ENCODE data around the gene ERICH6B.

Gene ERICH6B

DNA sequence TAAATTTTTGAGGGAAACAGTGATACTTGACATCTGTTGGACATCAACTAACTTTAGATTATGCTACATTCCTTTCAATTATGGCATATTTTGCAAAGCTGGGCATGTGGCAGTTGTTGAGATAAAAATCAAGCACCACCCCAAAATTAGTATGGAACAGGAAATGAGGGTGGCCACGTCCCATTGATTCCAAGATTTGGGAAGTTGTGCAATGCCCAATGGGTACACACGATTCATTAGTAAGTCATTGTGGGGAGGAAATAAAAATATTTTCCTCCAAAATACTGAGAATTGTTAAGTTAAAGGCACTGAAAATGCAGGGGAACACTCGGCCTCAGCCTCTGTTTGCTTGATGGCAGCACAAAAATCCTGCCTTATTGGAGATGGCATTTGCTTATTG lies 7.6 kb downstream of the ERICH6B start:
- H3K36me3 ChIP-seq (ENCODE audit: insufficient read depth, insufficient read length, low read length): no peaks in the 10 kb centered on the region
- no peak for DNase-seq (ENCODE audit: low read depth, low spot score)

DNA sequence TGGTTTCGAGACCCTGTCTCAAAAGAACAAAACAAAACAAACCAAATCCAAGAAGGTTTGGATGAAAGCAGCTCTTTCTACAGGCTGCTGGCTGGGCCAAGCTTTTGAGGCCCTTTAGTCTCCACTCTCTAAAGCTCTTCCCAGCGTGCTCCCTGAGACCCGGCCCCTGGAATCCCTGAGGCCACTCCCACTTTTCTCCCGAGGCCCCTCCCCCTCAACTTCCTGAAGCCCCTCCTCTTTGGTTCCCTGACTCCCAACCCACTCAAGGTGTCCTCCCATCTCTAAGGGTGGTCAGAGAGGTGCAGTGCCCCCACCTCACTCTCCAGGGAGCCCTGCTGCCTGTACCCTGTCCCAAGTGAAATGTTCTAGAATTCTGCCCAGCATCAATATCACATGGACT lies 10.6 kb downstream of the ERICH6B start:
- no peaks in the 10 kb centered on the region for H3K4me1 ChIP-seq (ENCODE audit: insufficient read depth, insufficient read length)
- H3K27me3 ChIP-seq (ENCODE audit: insufficient read depth, insufficient read length): no peaks in the 10 kb centered on the region
- no peaks in the 10 kb centered on the region for H3K9me3 ChIP-seq (ENCODE audit: insufficient read depth, low read length)
- H3K9ac ChIP-seq (ENCODE audit: insufficient read length, low read depth): no peak overlapping the region
- no peak for DNase-seq (ENCODE audit: low read depth, low spot score)
- H3K4me3 ChIP-seq (ENCODE audit: insufficient read length, low read depth): no peak overlapping the region
- TF ChIP-seq ZNF274 (IDR thresholded peaks at IDR 0.05; ENCODE audit: low read depth, low read length): no peak
- no peak for TF ChIP-seq SUZ12 (IDR thresholded peaks at IDR 0.05; ENCODE audit: extremely low read depth, insufficient read depth, insufficient read length)
- TF ChIP-seq YY1 (IDR thresholded peaks at IDR 0.05; ENCODE audit: insufficient read depth, insufficient read length): no peak
- H3K36me3 ChIP-seq (ENCODE audit: insufficient read depth, insufficient read length, low read length): no peaks in the 10 kb centered on the region

More for the DNA sequence above, 7.6 kb downstream of the ERICH6B start:
- TF ChIP-seq YY1 (IDR thresholded peaks at IDR 0.05; ENCODE audit: insufficient read depth, insufficient read length) (no peak), SUZ12 (IDR thresholded peaks at IDR 0.05; ENCODE audit: extremely low read depth, insufficient read depth, insufficient read length) (no peak), ZNF274 (IDR thresholded peaks at IDR 0.05; ENCODE audit: low read depth, low read length) (no peak)
- no peak overlapping the region for H3K9ac ChIP-seq (ENCODE audit: insufficient read length, low read depth)
- no peak overlapping the region for H3K4me3 ChIP-seq (ENCODE audit: insufficient read length, low read depth)
- H3K9me3 ChIP-seq (ENCODE audit: insufficient read depth, low read length): no peaks in the 10 kb centered on the region
- no peaks in the 10 kb centered on the region for H3K27me3 ChIP-seq (ENCODE audit: insufficient read depth, insufficient read length)
- H3K4me1 ChIP-seq (ENCODE audit: insufficient read depth, insufficient read length): no peaks in the 10 kb centered on the region

DNA sequence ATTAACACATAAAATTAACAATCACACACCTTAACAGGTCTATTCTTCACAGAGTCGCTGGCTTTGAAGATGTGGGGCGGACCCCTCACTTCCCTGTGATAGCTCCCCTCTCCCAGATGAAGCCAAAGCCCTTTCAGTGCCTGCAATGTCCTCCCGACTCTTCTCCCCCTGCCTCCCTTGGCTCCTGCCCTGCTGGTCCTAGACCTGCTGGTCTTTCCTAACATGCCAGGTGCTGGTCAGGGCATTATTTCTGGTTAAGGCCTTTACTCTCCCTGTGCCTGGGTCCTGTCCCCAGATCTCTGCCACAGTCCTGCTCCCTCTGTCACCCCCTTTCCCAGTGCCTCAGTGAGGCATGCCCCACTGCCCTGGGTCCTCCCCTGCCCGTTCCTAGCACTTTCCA lies 12.2 kb downstream of the ERICH6B start:
- Histone ChIP-seq H3K9ac (ENCODE audit: insufficient read length, low read depth) (no peak overlapping the region), H3K4me1 (ENCODE audit: insufficient read depth, insufficient read length) (no peaks in the 10 kb centered on the region), H3K36me3 (ENCODE audit: insufficient read depth, insufficient read length, low read length) (no peaks in the 10 kb centered on the region), H3K27me3 (ENCODE audit: insufficient read depth, insufficient read length) (no peaks in the 10 kb centered on the region), H3K9me3 (ENCODE audit: insufficient read depth, low read length) (no peaks in the 10 kb centered on the region), H3K4me3 (ENCODE audit: insufficient read length, low read depth) (no peak overlapping the region)
- TF ChIP-seq YY1 (IDR thresholded peaks at IDR 0.05; ENCODE audit: insufficient read depth, insufficient read length) (no peak), ZNF274 (IDR thresholded peaks at IDR 0.05; ENCODE audit: low read depth, low read length) (no peak), SUZ12 (IDR thresholded peaks at IDR 0.05; ENCODE audit: extremely low read depth, insufficient read depth, insufficient read length) (no peak)
- DNase-seq (ENCODE audit: low read depth, low spot score): no peak

DNA sequence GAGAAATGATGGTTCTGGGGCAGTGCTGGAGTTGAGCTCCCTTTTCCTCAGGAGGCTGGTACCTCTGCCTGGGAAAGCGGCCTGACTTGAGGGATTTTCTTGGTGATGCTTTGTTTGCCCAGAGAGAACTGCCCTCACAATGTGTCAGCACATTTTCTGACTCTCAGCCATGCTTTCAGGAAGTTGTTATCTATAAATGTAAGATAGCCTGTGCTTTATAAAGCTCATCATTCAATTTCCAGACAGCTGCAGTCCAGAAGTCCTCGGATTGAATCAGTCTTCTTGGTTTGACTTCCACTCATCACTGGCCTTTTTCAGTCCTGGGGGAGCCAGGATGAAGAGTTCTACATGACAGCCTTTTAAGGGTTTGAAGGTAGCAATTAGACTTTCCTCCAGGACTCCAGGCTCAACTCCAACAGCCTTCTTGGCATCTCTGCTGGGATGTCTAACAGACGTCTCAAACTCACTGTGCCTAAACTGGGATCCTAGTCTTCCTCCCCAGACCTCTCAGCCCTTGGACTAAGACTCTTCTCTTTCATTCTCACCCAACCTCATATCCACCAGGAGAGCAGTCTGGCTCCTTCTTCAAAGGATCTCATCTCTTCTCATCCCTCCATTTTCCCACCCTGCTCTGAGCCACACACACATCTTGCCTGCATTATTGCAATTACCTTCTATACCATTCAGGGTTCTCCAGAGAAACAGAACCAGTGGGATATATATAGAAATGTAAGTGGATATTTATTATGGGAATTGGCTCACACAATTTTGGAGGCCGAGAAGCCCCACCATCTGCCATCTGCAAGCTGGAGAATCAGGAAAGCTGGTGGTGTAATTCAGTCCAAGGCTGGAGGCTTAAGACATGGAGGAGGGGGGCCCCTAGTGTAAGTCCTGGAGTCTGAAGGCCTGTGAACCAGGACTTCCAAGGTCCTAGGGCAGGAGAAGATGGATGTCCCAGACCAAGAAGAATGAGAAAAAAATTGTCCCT lies 13.1 kb downstream of the ERICH6B start:
- Histone ChIP-seq H3K9me3 (ENCODE audit: insufficient read depth, low read length) (no peaks in the 10 kb centered on the region), H3K27me3 (ENCODE audit: insufficient read depth, insufficient read length) (no peaks in the 10 kb centered on the region), H3K4me3 (ENCODE audit: insufficient read length, low read depth) (no peak overlapping the region), H3K9ac (ENCODE audit: insufficient read length, low read depth) (no peak overlapping the region), H3K4me1 (ENCODE audit: insufficient read depth, insufficient read length) (no peaks in the 10 kb centered on the region), H3K36me3 (ENCODE audit: insufficient read depth, insufficient read length, low read length) (no peaks in the 10 kb centered on the region)
- TF ChIP-seq YY1 (IDR thresholded peaks at IDR 0.05; ENCODE audit: insufficient read depth, insufficient read length) (no peak), SUZ12 (IDR thresholded peaks at IDR 0.05; ENCODE audit: extremely low read depth, insufficient read depth, insufficient read length) (no peak), ZNF274 (IDR thresholded peaks at IDR 0.05; ENCODE audit: low read depth, low read length) (no peak)
- no peak for DNase-seq (ENCODE audit: low read depth, low spot score)

DNA sequence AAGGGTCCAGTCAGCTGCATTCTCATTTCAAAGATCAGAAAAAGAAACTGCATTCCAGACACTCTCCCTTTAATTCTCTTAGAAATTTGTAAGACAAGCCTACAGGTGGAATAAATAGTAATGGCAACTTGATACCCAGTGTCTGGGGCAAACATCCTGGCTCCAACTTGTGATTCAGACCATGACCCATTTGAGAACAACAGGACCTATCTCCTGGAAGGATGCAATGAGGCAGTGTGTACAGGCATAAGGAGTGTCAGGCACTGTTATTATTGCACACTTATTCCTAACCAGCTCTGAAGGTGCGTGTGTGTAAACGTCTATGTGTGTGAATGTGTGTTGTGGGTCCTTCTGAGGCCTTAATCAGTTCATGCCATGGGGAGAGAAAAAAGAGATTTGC lies 13.9 kb downstream of the ERICH6B start:
- TF ChIP-seq ZNF274 (IDR thresholded peaks at IDR 0.05; ENCODE audit: low read depth, low read length) (no peak), SUZ12 (IDR thresholded peaks at IDR 0.05; ENCODE audit: extremely low read depth, insufficient read depth, insufficient read length) (no peak), YY1 (IDR thresholded peaks at IDR 0.05; ENCODE audit: insufficient read depth, insufficient read length) (no peak)
- DNase-seq (ENCODE audit: low read depth, low spot score): no peak
- no peak overlapping the region for H3K9ac ChIP-seq (ENCODE audit: insufficient read length, low read depth)
- H3K4me1 ChIP-seq (ENCODE audit: insufficient read depth, insufficient read length): no peaks in the 10 kb centered on the region
- no peaks in the 10 kb centered on the region for H3K9me3 ChIP-seq (ENCODE audit: insufficient read depth, low read length)
- H3K36me3 ChIP-seq (ENCODE audit: insufficient read depth, insufficient read length, low read length): no peaks in the 10 kb centered on the region
- no peaks in the 10 kb centered on the region for H3K27me3 ChIP-seq (ENCODE audit: insufficient read depth, insufficient read length)
- no peak overlapping the region for H3K4me3 ChIP-seq (ENCODE audit: insufficient read length, low read depth)

DNA sequence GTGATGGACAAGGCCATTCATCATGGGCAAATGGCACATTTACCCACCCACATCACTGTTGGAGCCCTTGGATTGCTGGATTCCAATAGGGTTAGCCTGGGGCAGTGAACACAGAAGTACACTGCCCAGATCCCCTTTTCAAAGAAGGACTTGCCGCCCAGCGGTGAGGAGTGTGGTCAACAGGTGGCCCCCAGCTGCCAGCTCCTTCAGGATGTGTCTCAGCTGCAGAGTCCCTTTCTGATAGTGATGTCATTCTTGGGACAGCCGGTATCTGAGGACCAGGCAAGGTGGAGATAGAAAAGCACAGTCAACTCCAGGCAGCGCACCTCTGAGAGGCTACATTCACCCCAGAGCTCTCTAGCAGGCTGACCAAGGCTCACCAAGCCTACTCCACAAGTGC lies 16.9 kb downstream of the ERICH6B start:
- H3K9me3 ChIP-seq (ENCODE audit: insufficient read depth, low read length): no peaks in the 10 kb centered on the region
- TF ChIP-seq SUZ12 (IDR thresholded peaks at IDR 0.05; ENCODE audit: extremely low read depth, insufficient read depth, insufficient read length) (no peak), YY1 (IDR thresholded peaks at IDR 0.05; ENCODE audit: insufficient read depth, insufficient read length) (no peak), ZNF274 (IDR thresholded peaks at IDR 0.05; ENCODE audit: low read depth, low read length) (no peak)
- no peak for DNase-seq (ENCODE audit: low read depth, low spot score)

DNA sequence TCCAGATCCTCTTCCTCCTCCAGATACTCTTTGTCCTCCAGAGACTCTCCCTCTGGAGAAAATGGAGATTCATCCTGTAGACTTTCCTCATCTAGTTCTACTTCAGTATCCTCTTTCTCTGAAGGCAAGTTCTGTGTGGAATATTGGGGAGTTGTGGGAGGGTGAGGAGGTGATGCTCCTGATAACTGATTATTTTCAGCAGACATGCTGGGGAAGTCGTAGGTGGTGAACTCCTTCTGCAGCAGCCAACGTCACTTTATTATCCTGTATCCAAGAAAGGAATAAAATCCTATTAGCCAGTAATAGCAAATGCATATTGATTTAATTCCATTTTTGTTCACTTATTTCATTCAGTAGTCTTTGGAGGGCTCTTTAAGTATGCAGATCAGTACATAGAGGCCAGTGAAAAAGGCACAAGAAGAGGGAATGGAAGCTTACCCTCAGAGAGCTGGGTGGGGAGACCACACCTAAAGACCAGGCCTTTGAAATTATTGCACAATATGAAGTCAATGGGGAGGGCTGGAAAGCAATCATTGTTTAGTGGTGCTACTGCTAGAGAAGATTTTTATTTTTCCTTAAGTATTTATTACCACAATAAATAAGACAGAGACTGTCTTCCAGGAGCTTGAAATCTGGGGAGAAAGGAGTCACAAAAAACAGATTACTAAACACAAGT lies 18.6 kb downstream of the ERICH6B start:
- Histone ChIP-seq H3K4me1 (ENCODE audit: insufficient read depth, insufficient read length) (no peaks in the 10 kb centered on the region), H3K27me3 (ENCODE audit: insufficient read depth, insufficient read length) (no peaks in the 10 kb centered on the region), H3K4me3 (ENCODE audit: insufficient read length, low read depth) (no peak overlapping the region), H3K9ac (ENCODE audit: insufficient read length, low read depth) (no peak overlapping the region), H3K36me3 (ENCODE audit: insufficient read depth, insufficient read length, low read length) (no peaks in the 10 kb centered on the region), H3K9me3 (ENCODE audit: insufficient read depth, low read length) (no peaks in the 10 kb centered on the region)
- no peak for DNase-seq (ENCODE audit: low read depth, low spot score)
- no peak for TF ChIP-seq YY1 (IDR thresholded peaks at IDR 0.05; ENCODE audit: insufficient read depth, insufficient read length)
- TF ChIP-seq ZNF274 (IDR thresholded peaks at IDR 0.05; ENCODE audit: low read depth, low read length): no peak
- TF ChIP-seq SUZ12 (IDR thresholded peaks at IDR 0.05; ENCODE audit: extremely low read depth, insufficient read depth, insufficient read length): no peak

More for the DNA sequence above, 16.9 kb downstream of the ERICH6B start:
- Histone ChIP-seq H3K4me1 (ENCODE audit: insufficient read depth, insufficient read length) (no peaks in the 10 kb centered on the region), H3K4me3 (ENCODE audit: insufficient read length, low read depth) (no peak overlapping the region), H3K27me3 (ENCODE audit: insufficient read depth, insufficient read length) (no peaks in the 10 kb centered on the region), H3K36me3 (ENCODE audit: insufficient read depth, insufficient read length, low read length) (no peaks in the 10 kb centered on the region), H3K9ac (ENCODE audit: insufficient read length, low read depth) (no peak overlapping the region)
